Choroid plexus epithelial cell (primary cell): ENCODE results near the gene TRIP6.

Experiments used
- DNase-seq: peaks from one replicate; pipeline ENCODE4 v3.0.0-alpha.2; 2010; ENCODE audit warnings: low read depth
- H3K4me3 ChIP-seq: 2 replicates; pipeline ENCODE4 v1.5.1; 2011; ENCODE audit warnings: low read depth, mild to moderate bottlenecking, control low read depth, low read length, moderate library complexity
- TF ChIP-seq, protein P1 (sequence below): conservative IDR thresholded peaks from 2 replicates; pipeline ENCODE4 v1.5.1; 2011; ENCODE audit warnings: low read depth, mild to moderate bottlenecking, control low read depth, inconsistent platforms, low read length, moderate library complexity

Gene TRIP6, protein sequence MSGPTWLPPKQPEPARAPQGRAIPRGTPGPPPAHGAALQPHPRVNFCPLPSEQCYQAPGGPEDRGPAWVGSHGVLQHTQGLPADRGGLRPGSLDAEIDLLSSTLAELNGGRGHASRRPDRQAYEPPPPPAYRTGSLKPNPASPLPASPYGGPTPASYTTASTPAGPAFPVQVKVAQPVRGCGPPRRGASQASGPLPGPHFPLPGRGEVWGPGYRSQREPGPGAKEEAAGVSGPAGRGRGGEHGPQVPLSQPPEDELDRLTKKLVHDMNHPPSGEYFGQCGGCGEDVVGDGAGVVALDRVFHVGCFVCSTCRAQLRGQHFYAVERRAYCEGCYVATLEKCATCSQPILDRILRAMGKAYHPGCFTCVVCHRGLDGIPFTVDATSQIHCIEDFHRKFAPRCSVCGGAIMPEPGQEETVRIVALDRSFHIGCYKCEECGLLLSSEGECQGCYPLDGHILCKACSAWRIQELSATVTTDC

DNA sequence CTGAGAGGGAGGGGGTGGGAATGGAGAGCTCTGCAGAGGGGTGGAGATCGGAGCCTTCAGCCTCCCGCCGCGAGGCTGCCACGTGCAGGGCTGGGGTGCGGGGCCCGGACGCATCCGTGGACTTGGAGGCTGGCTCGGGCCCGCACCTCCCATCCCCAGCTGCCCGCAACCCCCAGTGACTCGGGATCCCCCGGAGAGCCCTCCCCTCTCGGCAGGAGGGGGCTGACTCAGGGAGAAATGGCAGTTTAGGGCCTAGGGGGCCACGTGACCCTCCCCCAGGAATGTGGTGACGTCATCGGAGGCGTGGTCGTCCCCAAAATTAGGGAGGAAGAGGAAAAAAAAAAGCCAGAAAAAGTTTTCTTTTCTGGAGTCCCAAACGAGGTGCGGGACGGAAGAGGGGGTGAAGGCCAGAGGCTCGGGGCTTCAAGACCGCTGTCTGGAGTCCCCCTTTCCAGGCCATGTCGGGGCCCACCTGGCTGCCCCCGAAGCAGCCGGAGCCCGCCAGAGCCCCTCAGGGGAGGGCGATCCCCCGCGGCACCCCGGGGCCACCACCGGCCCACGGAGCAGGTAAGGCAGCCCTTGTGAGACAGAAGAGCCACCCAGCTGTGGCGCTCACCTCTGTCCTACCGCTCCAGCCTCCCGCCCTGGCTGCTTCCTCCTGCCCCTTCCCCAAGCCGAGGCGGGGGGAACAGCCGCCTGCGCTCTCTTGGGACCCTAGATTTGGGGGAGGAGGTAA, at the start of gene TRIP6:
TSS of gene TRIP6 (plus strand) at position 348 of the 736 bp plus-strand sequence. CDS start at position 459, 111 bp downstream.
- peak; percentile 97 for DNase-seq
- TF ChIP-seq, protein P1, sequence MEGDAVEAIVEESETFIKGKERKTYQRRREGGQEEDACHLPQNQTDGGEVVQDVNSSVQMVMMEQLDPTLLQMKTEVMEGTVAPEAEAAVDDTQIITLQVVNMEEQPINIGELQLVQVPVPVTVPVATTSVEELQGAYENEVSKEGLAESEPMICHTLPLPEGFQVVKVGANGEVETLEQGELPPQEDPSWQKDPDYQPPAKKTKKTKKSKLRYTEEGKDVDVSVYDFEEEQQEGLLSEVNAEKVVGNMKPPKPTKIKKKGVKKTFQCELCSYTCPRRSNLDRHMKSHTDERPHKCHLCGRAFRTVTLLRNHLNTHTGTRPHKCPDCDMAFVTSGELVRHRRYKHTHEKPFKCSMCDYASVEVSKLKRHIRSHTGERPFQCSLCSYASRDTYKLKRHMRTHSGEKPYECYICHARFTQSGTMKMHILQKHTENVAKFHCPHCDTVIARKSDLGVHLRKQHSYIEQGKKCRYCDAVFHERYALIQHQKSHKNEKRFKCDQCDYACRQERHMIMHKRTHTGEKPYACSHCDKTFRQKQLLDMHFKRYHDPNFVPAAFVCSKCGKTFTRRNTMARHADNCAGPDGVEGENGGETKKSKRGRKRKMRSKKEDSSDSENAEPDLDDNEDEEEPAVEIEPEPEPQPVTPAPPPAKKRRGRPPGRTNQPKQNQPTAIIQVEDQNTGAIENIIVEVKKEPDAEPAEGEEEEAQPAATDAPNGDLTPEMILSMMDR = no peak
- peak within 1 kb of the TSS; percentile 96 for H3K4me3 ChIP-seq

DNA sequence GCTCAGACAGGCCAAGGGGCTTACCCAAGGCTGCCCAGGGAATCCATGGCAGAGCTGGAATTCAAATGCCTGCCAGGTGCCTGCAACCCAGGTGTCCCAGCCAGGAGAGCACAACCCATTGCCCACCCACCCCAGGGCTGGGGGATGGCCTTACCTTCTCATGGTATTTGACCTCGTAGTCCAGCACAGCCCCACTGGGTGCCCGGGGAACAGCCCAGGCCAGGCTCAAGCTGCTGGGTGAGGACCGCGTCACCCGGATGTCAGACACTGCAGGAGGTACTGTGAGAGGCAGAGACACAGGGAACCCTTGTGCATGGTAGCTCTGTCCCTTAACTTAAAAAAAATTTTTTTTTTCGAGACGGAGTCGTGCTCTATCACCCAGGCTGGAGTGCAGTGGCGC, 48.8 kb upstream of the TRIP6 start:
- DNase-seq = no peak
- TF ChIP-seq, protein P1 = no peak

DNA sequence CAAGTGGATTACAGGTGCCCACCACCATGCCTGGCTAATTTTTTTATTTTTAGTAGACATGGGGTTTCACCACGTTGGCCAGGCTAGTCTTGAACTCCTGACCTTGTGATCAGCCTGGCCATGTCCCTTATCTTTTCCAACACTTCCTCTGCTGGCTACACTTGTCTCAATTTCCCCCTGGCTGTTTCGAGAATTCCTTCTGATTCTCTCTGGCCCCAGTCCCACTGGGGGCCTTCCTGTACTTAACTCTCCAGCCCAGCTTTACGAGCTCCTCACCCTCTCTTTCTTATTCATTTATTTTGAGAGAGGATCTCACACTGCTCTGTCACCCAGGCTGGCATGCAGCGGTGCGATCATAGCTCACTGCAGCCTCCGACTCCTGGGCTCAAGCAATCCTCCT, 48.4 kb upstream of the TRIP6 start:
- DNase-seq = no peak
- no peak overlapping the region for H3K4me3 ChIP-seq
- TF ChIP-seq, protein P1 = no peak

More for the DNA sequence above, 48.8 kb upstream of the TRIP6 start:
- H3K4me3 ChIP-seq = no peak overlapping the region

DNA sequence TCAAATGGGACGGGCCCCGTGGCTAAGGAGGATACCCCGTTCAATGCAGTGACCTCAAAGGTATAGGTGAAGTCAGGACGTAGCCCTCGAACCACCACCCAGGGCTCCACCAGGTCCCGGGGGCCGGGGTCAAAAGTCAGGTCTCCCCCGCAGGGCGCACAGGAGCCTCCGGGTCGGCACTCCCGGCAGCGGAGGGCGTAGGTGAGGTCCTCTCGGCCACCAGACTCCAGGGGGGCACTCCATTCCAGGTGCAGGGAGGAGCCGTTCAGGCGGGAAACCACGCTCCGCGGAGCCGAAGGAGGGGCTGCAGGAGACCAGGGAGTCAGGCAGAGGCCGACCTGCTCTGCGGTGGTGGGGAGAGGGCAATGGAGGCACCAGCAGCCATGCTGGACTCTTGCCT, 47.6 kb upstream of the TRIP6 start:
- DNase-seq = no peak
- TF ChIP-seq, protein P1 = no peak
- H3K4me3 ChIP-seq = no peak overlapping the region

DNA sequence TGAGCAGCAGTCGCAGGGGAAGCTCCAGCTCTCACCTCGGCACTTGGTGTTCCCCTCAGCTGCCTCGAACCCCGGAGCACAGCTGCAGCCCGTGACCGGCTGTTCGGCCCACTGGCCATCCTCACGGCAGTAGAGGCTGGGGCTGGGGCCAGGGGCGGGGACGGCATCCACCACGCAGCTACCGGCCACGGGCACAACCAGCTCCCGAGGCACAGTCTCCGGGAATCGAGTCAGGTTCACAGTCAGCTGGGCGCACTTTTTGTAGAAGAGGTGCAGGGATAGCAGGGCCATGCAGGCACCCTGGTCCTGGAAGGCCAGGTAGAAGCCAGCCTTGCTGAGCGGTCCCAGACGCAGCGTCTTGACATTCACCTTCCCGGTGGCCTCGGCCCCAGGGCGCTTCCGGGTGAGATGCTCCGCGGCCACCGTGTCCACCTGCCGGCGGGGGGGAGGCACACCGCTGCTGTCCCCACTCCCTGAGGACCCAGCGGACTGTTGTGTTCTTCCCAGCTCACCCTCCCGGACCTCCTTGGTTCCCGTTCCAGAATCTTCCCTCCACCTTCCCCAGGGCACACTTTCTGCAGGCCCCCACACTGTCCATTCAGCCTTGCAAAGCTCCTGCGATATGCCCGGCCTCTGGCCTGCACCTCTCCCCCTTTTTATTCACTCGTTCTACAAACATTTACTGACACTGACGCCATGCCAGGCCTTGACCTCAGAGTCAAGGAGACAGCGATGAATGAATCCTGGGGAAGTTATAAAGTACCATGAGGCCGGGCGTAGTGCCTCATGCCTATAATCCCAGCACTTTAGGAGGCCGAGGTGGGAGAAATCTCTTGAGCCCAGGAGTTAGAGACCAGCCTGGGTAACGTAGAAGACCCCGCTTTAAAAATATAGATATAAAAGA, 44.7 kb upstream of the TRIP6 start:
- no peak overlapping the region for H3K4me3 ChIP-seq
- no peak for DNase-seq
- TF ChIP-seq, protein P1 = no peak

GRCh38 chr7:100823140-100823525, 44.1 kb upstream of the TRIP6 start:
- TF ChIP-seq, protein P1 = no peak
- no peak overlapping the region for H3K4me3 ChIP-seq
- DNase-seq = no peak
